ENCODE data around the gene LASP1NB.

The LASP1NB gene

GRCh38 chr17:38925263-38925995 lies at the start of gene LASP1NB:
TSS of gene LASP1NB (plus strand) at chr17:38925614.
- TF ChIP-seq CTCF (IDR thresholded peaks at IDR 0.05; ENCODE audit: low read depth, low read length, missing control alignments): no peak
- H3K4me3 ChIP-seq (ENCODE audit: low read depth, low read length): no peak within 1 kb of the TSS
- DNase-seq (ENCODE audit: low read depth): no peak

DNA sequence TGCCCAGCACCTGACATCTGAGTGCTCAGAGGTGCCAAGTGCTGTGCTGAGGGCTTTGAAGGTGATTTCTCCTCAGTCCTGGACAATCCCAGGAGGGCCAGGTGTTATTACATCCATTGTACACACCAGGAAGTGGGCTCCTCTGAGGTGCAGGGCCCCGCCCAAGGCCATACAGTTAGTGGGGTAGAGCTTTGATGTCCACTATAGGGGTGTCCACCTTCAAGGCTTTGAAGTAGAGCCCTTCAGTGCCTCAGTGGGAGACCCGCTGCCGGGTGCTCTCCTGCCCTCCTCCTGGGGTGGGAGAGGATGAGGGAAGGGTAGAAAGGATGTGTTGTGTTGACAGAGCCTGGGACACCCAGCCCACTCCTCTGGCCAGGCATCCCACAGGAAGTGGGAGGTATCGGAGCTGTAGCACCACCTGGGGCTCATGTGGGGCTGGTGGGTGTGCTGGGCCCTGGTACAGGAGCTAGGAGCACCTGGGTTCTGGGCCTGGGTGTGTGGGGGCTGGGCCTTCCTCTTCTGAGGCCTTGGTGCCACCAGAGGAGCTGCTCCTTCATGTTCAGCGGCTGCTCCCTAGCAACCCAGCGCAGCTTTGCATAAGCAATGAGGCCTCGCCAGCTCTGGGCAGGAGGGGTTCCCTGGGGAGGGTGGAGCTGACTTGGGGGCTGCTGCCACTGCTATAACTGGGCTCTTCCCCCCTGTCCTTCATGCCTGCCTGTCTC lies 48.1 kb upstream of the LASP1NB start:
- H3K4me3 ChIP-seq (ENCODE audit: low read depth, low read length): no peak overlapping the region
- no peak for DNase-seq (ENCODE audit: low read depth)
- TF ChIP-seq CTCF (IDR thresholded peaks at IDR 0.05; ENCODE audit: low read depth, low read length, missing control alignments): no peak

GRCh38 chr17:38879878-38880665 lies 45.3 kb upstream of the LASP1NB start:
- no peak for TF ChIP-seq CTCF (IDR thresholded peaks at IDR 0.05; ENCODE audit: low read depth, low read length, missing control alignments)
- DNase-seq (ENCODE audit: low read depth): no peak
- H3K4me3 ChIP-seq (ENCODE audit: low read depth, low read length): no peak overlapping the region

DNA sequence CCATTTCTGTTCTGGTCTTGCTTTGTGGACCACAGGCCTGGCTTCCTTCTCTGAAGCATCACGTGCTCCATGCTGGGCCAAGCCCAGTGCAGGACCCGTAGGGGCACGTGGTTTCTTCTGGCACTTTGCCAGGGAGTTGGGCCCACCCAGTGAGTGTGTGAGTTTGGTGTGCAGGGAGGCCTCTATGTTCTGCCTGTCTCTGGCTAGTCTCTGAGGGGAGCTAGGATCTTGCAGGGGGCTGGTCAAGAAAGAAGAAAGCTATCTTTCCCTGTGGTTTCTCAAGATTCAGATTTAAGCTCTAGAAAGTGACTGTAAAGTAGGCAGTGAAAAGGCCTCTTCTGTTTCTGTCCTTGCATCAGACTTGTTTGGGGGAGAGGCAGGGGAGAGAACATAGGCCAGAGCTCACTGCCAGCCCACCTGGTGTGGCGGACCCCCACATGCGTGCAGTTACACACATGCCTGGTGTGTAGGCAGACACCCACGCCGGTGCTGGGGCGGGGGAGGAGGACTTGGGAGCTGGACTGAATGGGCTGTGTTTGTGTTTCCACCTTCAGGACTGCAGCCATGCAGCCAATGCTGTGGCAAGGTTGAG lies 43.7 kb upstream of the LASP1NB start:
- no peak for DNase-seq (ENCODE audit: low read depth)
- TF ChIP-seq CTCF (IDR thresholded peaks at IDR 0.05; ENCODE audit: low read depth, low read length, missing control alignments): no peak
- no peak overlapping the region for H3K4me3 ChIP-seq (ENCODE audit: low read depth, low read length)

- no peak overlapping the region for H3K4me3 ChIP-seq (ENCODE audit: low read depth, low read length)
- no peak for DNase-seq (ENCODE audit: low read depth)
- no peak for TF ChIP-seq CTCF (IDR thresholded peaks at IDR 0.05; ENCODE audit: low read depth, low read length, missing control alignments)
Measured at GRCh38 chr17:38882870-38883269, 42.5 kb upstream of the LASP1NB start.

DNA sequence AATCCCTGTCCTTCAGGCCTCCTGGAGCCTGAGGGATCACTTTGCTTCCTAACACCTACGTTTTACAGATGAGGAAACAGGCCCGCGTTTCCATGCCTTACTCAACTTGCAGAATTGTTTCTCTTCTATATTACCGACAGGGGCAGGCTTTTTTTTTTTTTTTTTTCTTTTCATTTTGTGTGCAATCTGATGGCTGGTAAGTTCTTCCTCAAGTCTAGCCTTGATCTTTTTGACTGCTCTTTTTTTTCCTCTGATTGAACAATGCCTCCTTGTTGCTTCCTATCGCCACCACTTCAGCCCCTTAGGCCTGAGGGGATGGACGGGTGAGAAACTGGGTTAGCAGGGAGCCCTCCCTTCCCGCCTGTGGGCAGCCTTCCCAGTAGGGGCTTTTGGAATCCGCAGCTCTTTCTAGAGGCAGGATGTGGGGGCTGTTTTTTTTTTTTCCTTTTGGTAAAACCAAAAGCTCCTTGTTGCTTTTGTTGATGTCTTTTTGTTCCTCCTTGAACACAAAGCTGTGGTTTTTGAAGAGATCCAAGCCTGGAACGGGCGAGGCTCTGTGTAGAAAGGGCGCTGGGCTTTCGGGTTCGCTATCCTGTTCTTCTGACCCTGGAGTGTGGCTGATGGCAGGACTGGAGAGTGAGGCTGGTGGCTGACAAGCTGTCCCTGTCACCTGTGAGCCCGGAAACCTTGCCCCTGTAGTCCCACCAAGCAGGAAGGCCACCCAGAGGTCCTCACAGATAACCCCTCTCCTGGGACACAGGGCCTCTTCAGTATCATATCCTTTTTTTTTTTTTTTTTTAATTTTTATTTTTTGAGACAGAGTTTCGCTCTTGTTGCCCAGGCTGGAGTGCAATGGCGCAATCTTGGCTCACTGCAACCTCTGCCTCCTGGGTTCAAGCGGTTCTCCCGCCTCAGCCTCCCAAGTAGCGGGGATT lies 41.6 kb upstream of the LASP1NB start:
- TF ChIP-seq CTCF (IDR thresholded peaks at IDR 0.05; ENCODE audit: low read depth, low read length, missing control alignments): peak; percentile 26
- peak overlapping the region; percentile 20; the same call in 1 of the 2 replicates for H3K4me3 ChIP-seq (ENCODE audit: low read depth, low read length)

More for the DNA sequence above, 41.6 kb upstream of the LASP1NB start:
- no peak for DNase-seq (ENCODE audit: low read depth)

Measured in GM12864 (cell line).